ENCODE data around the gene RAB3D.
"Not testable (repeated sequence)": the region's sequence is repeated elsewhere in the genome, so short reads cannot be mapped to it uniquely, and the experiment has no call there.

The RAB3D gene

DNA sequence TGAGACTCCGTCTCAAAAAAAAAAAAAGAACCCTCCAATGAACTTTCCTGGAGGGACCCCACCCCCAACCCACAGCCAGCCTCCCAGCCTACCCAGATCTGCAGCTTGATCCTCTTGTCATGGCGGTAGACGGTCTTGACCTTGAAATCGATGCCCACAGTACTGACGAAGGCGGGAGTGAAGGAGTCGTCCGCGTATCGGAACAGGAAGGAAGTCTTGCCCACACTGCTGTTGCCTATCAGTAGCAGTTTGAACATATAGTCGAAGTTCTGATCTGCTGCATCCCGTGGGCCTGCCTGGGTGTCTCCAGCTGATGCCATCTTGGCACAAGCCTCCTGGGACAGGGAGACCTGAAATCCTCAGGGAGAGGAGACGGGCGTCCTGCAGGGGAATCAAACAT, 2.4 kb downstream of the RAB3D start:
- no peak for DNase-seq

DNA sequence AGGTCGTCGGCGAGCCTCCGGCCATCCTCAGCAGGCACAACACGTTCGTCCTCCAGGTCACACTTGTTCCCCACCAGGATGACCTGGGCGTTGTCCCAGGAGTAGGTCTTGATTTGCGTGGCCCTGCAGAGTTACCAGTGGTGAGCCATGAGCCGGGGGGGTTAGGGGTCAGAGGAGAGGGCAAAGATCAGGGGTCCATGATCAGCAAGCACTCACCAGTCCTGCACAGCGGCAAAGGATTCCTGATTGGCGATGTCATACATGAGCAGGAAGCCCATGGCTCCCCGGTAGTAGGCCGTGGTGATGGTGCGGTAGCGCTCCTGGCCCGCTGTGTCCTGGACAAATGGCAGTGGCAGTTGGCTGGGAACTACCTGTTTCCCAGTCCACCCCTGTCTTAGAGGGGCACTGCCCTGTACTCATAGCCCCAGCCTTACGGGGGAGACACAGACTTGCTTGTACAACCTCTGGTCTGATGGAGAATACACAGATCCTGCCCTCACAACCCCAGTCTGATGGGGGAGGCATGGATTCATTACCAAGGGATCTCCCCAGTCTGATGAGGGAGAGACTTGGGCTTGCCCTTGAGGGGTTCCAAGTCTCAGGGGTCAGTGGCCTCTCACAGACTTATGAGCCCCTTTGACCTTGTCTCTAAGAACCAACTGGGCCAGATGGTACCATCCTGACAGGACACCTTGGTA, 3.9 kb downstream of the RAB3D start:
- no peak for DNase-seq

DNA sequence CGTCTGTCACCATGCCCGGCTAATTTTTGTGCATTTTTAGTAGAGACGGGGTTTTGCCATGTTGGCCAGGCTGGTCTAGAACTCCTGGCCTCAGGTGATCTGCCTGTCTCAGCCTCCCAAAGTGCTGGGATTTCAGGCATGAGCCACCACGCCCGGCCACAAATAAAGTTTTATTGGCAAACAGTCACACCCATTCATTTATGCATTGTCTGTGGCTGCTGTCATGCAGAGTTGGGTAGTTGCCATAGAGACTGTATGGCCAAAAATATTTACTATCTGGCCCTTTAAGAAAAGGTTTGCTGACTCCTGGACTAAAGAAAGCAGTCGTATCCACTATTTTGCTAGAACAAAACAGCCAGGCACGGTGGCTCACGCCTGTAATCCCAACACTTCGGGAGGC, 5.6 kb downstream of the RAB3D start:
- DNase-seq, result not testable (repeated sequence)

- no peak for DNase-seq
Measured at GRCh38 chr19:11332822-11333221, 6.6 kb downstream of the RAB3D start.

DNA sequence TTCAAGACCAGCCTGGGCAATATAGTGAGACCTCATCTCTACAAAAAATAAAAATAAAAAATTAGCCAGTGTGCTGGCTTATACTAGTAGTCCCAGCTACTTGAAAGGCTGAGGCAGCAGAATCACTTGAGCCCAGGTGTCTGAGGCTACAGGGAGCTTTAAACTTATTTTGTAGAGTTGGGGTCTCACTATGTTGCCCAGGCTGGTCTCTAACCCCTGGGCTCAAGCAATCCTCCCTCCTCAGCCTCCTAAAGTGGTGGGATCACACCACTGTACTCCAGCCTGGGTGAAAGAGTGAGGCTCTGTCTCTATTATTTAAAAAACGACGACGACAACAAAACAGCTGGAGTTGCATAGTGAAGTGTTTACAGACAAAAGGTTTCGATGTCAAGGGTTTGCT, 8.0 kb downstream of the RAB3D start:
- no peak for DNase-seq

GRCh38 chr19:11330127-11330526, 9.3 kb downstream of the RAB3D start:
- no peak for DNase-seq

DNA sequence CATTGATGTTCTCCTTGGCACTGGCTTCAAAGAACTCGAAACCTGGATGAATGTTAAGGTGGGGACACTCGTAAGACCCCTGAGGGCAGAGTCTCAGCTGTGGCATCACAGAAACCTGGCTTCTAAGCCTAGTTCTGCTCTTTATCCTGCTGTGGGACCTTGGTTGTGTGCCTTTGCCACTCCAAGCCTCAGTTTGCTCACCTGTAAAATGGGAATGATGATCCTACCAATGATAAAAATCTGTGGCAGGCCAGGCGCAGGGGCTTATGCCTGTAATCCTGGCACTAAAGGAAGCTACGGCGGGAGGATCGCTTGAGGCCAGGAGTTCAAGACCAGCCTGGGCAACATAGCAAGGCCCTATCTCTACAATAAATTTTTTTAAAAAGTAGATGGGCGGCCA, 13.9 kb downstream of the RAB3D start:
- DNase-seq, result no peak

DNA sequence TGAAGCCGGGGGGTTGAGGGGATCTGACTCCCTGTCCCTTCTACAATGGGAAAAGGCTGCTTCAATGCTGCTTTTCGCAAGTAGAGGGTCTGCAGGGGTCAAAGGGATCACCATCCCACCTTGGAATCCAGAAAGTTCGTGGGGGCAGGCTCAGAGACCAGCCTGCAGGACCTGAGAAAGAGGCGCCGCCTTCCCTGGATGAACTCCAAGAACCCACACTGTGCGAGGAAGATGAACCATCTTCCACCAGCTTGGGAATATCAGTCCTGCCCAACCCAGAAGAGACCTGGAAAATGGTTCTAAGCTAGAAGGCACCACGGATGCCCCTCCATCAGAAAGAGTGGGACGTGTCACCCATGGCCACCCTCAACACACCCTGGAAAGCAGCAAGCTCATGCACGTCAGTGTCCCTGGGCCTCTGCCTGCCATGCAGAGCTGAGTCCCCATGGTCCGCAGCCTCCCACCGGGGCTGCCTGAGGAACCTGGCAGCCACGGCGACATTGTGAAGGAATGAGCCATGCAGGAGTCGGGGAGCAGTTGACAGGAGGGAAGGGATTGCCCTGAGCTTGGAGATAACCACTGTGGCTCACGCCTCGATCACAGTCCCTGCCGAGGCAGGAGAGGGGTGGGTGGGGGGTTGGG, 14.6 kb downstream of the RAB3D start:
- no peak for DNase-seq

GRCh38 chr19:11324079-11324661, 15.3 kb downstream of the RAB3D start:
- DNase-seq, result peak; percentile 94

DNA sequence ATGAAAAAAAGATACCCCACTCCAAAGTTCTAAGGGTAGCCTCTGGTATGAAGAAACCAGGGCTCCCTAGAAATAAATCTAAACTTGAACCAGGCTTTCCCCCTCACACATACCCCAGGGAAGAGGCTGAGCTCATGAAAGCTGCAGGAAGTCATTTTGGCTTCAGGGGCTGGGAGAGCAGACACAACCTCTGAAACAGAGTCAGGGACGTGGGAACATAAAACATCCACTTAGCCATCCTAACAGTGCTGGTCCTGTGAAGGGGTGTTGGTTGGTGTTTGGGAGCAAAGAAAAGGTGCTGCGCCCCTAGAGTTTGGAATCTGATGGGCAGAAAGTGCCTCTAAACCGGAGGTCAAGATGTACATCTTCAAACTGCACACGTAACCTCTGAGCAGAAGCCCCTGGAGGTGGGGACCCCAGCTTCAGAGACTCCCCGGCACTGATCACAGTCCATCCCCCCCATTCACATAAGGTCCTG, 15.8 kb downstream of the RAB3D start:
- no peak for DNase-seq

GRCh38 chr19:11322269-11323024, 17.0 kb downstream of the RAB3D start:
- peak; percentile 28 for DNase-seq

- no peak for DNase-seq
Measured at GRCh38 chr19:11321191-11322126, 18.0 kb downstream of the RAB3D start.

- not testable (repeated sequence) for DNase-seq
Measured at GRCh38 chr19:11320278-11320995, 19.0 kb downstream of the RAB3D start.

DNA sequence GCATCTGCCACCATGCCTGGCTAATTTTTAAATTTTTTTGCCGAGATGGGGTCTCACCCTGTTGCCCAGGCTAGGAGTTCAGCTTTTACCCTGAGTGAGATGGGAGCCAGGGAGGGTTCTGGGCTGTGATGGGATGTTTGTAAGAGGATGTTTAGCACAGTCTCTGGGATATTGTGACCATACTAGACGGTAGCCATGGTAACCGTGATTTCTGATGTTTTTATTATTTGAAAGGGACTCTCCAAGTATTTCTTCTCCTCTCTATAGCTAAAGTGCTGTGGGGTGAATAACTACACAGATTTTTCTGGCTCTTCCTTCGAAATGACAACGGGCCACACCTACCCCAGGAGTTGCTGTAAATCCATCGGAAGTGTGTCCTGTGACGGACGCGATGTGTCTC, 33.1 kb downstream of the RAB3D start:
- DNase-seq, result no peak

DNA sequence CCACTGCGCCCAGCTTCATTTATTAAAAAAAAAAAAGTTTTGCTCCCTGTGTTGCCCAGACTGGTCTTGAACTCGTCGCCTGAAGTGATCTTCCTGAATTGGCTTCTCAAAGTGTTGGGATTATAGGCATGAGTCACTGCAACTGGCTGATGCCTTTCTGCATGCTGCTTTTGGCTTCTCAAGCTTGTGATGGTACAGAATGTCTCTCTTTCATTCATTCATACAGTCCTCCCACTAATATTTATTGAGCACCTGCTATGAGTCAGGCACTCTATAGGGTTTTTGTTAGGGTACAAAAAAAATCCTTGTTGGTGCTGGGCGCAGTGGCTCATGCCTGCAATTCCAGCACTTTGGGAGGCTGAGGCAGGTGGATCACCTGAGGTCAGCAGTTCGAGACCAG, 34.5 kb downstream of the RAB3D start:
- DNase-seq, result no peak

DNA sequence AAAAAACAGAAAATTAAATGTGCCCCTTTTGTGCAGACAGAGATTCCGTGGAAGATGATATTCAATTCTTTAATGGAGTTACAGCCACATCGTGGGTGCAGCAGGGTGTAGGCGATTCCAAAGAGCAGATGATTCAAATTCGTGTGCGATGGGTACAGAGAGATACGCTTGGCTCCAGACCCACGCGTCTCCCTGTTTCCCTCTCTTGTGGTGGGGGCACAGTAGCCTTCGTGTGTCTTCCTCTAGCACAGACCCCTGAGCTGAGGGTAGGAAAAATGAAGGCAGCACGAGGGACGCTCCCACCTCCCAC, 38.7 kb downstream of the RAB3D start:
- DNase-seq, result no peak

DNA sequence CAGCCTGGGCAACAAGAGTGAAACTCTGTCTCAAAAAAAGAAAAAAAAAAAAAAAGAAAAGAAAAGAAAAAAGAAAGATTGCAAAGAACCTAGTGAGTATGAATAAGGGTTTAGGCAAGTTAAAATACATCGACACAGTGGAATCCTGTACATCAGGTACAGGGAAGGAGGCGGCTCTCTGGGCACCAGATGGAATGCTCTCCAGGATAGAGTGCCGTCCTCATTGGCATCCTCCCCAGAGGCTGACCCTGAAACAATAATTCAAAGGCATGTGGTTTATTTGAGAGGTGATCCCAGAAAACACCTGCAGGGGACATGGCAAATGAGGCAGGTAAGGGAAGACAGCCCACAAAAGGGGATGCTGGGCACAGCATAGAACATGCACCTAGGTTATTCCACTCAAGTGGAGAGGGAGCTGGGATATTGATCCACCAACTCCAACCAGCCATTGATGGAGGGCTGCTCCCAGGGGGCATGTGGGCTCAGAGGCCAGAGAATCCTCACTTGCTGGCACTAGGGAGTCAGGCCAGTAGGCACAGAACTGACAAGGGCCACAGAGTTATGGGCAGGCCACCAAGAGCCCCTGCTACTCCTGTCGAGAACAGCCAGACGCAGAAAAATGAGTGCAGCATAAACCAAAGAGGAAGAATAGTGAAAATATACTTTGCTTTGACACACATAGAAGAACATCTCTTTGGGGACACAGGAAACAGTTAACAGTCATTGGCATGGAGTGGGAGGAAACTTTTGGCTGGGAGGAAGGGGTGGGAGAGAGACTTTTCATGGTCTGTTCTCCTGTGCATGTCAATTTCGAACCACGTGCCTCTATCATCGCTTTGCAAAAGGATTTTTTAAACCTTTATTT, 39.3 kb downstream of the RAB3D start:
- no peak for DNase-seq

GRCh38 chr19:11296264-11296663, 43.2 kb downstream of the RAB3D start:
- no peak for DNase-seq

DNA sequence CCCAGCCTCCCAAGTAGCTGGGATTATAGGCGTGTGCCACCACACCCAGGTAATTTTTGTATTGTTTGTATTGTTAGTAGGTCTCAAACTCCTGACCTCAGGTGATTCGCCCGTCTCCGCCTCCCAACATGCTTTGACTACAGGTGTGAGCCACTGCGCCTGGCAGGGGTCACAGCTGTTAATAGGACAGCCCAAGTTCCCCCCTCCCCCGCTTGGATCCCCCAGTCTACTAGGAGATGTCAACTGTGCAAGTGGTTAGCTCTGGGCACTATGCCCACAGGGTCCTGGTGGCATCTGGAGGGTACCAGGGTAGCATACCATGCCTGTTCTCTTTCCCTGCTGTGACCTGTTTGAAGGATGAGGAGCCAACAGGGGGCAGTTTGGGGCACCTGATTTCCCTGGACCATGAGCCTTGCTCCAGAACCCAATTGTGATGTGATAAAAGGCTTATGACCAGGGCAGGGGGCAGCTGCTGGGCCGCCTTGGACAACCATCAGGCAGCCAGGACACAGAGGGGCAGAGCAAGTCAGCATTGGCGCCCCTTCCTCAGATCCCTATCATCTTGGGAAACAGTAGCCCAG, 43.7 kb downstream of the RAB3D start, which contains the start of gene TSPAN16:
Gene TSPAN16 (plus strand): TSS at position 496 of the 581 bp plus-strand sequence. CDS start 138 bp downstream, outside the sequence.
- DNase-seq, result no peak

DNA sequence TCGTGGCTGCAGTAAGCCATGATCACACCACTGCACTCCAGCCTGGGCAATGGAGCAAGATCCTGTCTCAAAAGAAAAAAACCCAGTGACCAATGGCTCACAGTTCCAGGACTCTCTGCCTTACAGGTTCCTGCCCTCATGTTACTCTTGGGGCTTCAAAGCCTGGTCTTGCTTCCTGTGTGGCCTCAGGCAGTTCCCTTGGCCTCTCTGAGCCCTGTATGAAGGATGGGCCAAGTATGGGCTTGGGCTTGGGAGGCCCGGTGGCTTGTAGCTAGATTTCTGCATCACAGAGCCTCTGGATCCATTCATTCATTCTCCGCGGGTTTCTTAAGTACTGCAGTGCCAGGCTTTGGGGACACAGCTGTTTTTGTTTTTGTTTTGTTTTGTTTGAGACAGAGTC, 44.3 kb downstream of the RAB3D start:
- no peak for DNase-seq

All from NK-92 treated with Interleukin-12 subunit alpha and Interleukin-12 subunit beta, amount 100 ng/mL, for 24 hours (cell line).